NCI-H510A treated with DMSO at 0.1 percent for 48 hours (cell line): ENCODE measurements around the gene OR4D11.
"Not testable (repeated sequence)": the region's sequence is repeated elsewhere in the genome, so short reads cannot be mapped to it uniquely, and the experiment has no call there.

ENCODE experiments used
- DNase-seq: peaks from one replicate; lab custom pipeline; 2025; lab: John Stamatoyannopoulos, UW

OR4D11 gene

DNA sequence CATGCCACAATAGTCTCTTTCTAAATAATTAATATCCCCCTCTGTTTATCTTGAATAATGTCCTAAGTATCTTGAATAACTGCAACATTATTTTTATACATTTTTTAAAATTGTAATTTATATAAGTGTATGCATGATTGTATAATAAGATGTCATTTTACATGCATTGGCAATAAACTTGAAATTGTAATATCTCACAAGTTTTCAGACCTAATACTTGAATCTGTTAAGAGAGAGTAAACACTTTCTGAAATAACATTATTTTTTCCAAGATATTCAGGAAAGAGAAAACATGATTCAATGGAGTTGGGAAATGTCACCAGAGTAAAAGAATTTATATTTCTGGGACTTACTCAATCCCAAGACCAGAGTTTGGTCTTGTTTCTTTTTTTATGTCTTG is at the start of gene OR4D11:
OR4D11 (plus strand) TSS at position 301 of the 400 bp plus-strand sequence; CDS start at position 301, 0 bp downstream.
- no peak for DNase-seq

DNA sequence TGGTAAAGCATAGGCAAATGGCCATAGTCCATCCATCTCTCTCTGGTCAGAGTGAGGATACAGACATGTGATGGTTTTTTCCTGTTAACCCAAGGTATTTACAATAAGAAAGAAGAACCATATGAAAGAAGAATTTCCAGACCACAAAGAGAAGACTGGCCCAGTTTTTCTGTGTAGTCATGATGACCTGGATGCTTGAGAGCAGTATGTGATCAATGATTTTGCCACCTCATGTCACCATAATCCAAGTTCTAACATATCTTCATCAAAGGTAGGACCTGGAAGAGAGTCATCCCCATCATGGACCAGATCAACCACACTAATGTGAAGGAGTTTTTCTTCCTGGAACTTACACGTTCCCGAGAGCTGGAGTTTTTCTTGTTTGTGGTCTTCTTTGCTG is 46.7 kb upstream of the OR4D11 start, which contains the start of gene OR4D6:
OR4D6 (plus strand) TSS at position 301 of the 400 bp plus-strand sequence; CDS start at position 301, 0 bp downstream.
- no peak for DNase-seq

DNA sequence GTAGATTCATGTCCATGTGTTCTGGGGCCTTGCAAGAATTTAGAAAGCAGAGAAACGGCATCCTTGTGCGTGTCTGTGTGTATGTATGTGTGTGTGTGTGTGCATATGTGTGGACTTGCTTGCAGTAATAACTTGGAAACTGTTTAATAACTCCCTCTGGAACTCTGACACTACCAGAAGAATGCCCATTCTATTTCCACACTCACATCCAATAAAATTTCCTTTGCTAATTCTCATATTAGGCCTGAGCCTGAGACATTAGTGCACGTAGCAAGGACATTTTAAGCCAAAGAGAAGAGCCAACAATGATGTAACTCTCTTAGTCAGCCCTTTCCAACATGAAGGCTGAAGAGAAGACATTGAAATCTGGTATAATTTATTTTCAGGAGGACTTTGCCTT is 43.5 kb upstream of the OR4D11 start:
- no peak for DNase-seq

DNA sequence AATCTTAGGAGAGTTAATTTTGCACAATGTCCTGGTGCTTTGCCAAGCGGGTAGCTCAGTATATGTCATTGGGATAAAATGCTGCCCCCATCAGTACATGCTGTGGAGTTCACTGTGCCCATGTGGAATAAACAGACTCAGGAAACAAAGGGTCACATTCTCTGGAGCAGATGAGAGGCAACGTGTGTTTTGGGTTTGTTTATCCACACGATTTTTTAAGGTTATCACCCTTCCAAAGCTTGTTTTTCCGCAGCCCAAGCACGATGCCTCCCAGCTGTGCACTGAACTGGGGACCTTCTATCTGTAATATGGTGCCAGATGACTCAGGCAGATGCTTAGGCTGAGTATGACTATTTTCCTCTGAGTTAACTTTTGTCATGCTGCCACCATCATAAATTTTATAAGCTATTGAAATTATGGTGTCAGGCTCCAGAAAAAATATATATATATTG is 40.2 kb upstream of the OR4D11 start:
- no peak for DNase-seq

DNA sequence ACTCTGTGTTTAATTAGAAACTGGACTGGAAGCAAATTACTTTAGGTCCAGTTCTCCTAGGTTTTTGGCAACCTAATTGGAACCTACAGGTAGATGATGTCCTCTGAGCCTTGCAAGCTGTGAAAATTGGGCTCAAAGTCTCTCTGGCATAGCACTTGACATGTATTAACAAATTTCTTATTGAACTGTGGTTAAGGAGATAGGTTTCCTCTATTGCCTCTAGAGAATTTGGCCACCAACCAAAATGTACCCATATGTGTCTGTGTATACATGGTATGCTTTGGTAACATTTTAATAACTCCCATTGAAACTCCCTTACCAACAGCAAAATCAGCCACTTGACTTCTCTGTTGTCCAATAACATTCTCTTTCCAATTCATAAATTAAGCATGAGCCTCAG is 30.4 kb upstream of the OR4D11 start, which contains the start of gene OR4D10:
OR4D10 (plus strand) TSS at position 301 of the 400 bp plus-strand sequence. CDS start 4,115 bp downstream, outside the sequence.
- no peak for DNase-seq

- DNase-seq: no peak
Measured at GRCh38 chr11:59475176-59475575, 28.2 kb upstream of the OR4D11 start.

DNA sequence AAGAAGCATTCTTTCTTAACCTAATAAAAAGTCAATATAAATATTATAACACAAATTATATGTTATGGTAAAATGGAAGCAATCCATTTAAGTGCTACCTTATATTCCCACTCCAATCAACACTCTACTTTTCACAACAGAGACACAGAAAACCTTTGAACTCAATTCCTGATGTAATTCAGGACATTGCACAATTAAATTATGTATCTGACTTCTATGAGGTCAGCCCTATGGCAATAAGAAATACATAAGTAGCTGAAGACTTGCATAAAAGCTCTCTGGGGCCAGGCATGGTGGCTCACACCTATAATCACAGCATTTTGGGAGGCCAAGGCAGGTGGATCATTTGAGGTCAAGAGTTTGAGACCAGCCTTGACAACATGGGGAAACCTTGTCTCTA is 23.5 kb upstream of the OR4D11 start:
- DNase-seq: no peak

DNA sequence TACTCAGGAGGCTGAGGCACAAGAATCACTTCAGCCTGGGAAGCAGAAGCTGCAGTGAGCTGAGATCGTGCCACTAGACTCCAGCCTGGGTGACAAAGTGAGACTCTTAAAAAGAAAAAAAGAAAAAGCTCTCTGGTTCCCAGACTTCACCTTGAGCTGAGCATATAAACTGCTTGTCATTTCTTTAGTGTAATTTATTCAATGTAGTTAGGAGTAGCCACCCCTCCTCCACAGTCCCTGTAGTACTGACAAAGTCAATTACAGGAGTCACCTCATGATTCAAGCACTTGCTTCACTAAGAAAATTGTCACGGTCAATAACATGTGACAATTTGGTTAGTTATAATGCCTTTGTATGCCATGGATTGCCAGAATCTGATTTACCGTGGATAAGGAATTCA is 23.0 kb upstream of the OR4D11 start:
- DNase-seq: no peak

GRCh38 chr11:59501931-59502330 is 1.4 kb upstream of the OR4D11 start:
- no peak for DNase-seq

DNA sequence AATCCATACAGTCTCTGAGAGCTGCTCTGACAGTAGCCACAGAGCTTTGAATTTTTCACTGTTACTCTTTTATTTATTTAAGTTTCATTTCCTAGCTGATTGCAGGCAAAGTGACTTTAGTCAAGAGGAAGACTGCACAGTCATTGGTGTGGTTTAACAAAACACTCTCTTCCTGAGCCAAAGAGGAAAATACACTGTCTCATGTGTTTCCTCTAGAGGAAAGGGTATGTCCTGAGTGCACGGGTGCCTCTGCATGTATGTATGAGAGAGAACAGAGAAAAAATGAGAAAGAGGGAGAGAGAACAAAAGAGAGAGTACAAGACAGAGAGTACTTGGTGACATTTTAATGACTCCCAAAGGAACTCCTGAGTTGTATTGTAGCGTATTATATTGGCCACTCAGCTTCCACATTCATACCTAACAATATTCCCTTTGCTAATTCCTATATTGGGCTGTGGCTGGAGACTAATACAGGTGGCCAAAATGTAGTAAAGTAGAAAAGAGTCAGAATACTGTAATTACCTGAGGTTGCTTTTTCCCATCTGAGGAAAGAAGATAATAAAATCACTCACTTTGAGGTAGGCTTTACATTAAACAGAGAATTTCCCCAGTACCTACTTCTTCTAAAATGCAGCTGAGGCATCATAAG is 7.7 kb downstream of the OR4D11 start, which contains the start of gene OR4D9:
OR4D9 (plus strand) TSS at position 599 of the 649 bp plus-strand sequence. CDS start 3,374 bp downstream, outside the sequence.
- DNase-seq: no peak

- DNase-seq: no peak
Measured at GRCh38 chr11:59511675-59512074, 8.3 kb downstream of the OR4D11 start.

GRCh38 chr11:59520139-59520538 is 16.8 kb downstream of the OR4D11 start:
- not testable (repeated sequence) for DNase-seq

- no peak for DNase-seq
Measured at GRCh38 chr11:59520741-59521140, 17.4 kb downstream of the OR4D11 start.

- DNase-seq: no peak
Measured at GRCh38 chr11:59523541-59523940, 20.2 kb downstream of the OR4D11 start.

GRCh38 chr11:59528711-59529110 is 25.3 kb downstream of the OR4D11 start:
- DNase-seq: no peak

DNA sequence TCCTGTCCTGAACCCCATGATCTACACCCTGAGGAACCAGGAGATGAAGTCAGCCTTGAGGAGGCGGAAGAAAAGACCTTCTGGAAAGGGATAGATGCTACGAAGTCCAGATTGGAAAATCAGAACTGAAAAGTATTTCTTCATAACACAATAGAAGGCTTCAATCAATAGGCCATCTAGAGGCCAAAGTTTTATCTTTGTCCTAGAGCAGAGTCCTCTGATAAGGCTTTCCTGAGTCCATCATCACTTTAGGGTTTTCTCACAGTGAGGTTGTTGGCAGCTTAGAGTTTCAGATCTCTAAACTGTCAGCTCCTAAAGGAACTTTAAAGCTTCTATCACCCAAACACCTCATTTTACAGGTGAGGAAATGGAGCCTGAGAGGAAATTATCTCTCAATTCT is 29.2 kb downstream of the OR4D11 start:
- no peak for DNase-seq

DNA sequence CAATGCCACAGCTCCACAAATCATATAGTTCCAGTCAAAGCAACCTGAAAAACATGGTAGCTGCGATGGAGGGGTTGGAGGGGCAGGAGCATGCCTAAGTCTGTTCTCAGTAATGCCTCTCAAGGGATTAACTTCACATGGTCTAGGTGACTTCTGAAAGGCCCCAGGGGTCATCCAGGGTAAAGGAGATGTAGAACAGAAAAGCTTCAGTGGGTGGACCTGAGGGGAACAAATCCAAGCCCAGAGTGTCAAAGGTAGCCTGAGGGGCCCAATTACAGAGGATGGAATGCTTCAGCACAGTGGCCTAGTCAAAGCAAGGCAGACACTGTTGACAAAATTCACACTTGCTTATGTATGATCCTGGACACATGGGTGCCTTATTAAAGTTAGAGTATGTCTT is 31.3 kb downstream of the OR4D11 start:
- no peak for DNase-seq

GRCh38 chr11:59542142-59542810 is 38.9 kb downstream of the OR4D11 start:
- no peak for DNase-seq

DNA sequence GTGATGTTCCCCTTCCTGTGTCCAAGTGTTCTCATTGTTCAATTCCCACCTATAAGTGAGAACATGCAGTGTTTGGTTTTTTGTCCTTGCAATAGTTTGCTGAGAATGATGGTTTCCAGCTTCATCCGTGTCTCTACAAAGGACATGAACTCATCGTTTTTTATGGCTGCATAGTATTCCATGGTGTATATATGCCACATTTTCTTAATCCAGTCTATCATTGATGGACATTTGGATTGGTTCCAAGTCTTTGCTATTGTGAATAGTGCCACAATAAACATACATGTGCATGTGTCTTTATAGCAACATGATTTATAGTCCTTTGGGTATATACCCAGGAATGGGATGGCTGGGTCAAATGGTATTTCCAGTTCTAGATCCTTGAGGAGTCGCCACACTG is 40.3 kb downstream of the OR4D11 start:
- DNase-seq: not testable (repeated sequence)

GRCh38 chr11:59544869-59545178 is 41.4 kb downstream of the OR4D11 start:
- no peak for DNase-seq

DNA sequence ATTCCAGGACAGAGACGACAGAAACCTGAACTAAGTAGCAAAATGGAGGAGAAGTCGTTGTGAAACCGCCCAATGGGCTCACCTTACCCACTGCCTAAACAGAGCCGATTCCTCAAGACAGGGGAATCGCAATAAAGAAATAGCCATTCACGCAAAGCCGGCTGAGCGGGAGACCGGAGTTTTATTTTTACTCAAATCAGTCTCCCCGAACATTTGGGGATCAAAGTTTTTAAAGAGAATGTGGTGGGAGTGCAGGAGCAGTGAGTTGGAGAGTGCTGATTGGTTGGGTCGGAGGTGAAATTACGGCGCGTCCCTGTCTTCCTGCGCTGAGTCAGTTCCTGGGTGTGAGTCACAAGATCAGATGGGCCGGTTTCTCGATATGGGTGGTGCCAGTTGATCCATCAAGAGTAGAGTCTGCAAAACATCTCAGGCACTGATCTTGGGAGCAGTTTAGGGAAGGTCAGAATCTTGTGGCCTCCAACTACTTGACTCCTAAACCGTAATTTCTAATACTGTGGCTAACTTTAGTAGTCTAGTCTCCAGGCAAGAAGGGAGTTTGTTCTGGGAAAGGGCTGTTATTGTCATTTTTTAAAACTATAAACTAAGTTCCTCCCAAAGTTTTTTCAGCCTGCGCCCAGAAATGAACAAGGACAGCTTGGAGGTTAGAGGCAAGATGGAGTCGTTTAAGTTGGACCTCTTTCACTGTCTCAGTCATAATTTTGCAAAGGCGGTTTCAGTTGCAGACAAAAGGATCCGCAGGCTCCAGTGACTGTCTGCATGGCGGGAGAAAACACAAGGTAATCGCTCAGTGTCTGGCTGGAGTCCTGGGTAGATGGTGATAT is 42.0 kb downstream of the OR4D11 start:
- DNase-seq: no peak

- DNase-seq: not testable (repeated sequence)
Measured at GRCh38 chr11:59547605-59548308, 44.4 kb downstream of the OR4D11 start.
